Bronchial epithelial cell (primary cell): ENCODE data around the gene ZNF423. TPM values are rescaled to one million over a fixed set of nuclear protein-coding genes. Genes with fewer than 3 reads are reported as not detected.
"Not testable (repeated sequence)": the region's sequence is repeated elsewhere in the genome, so short reads cannot be mapped to it uniquely, and the experiment has no call there.

Experiments
- DNase-seq: peaks from one replicate; pipeline ENCODE4 v3.0.0-alpha.2; 2010; ENCODE audit warnings: low read depth
- FAIRE-seq: peaks from 2 replicates; lab custom pipeline; 2011; peaks lifted over from hg19 to GRCh38; lab: Jason Lieb, UNC
- H3K27me3 ChIP-seq: 2 replicates; pipeline ENCODE4 v1.5.1; 2011; ENCODE audit warnings: low read length; ENCODE audit not compliant: control insufficient read depth, insufficient read depth
- H3K36me3 ChIP-seq: 2 replicates; pipeline ENCODE4 v1.5.1; 2011; ENCODE audit warnings: low read length; ENCODE audit not compliant: control insufficient read depth, insufficient read depth
- H3K4me3 ChIP-seq: 2 replicates; pipeline ENCODE4 v1.5.1; 2011; ENCODE audit warnings: mild to moderate bottlenecking, low read depth, low read length, control low read depth
- total RNA-seq: library from RNA; depleted of rRNA; stranded (reverse); fragments of >200 nt; gene quantifications from 2 replicates; pipeline ENCODE4 v1.2.1, GENCODE V29; 2014
- TF ChIP-seq, protein P1 (sequence below): IDR thresholded peaks from 2 replicates; pipeline ENCODE4 v1.5.1; 2011; ENCODE audit warnings: mild to moderate bottlenecking, moderate library complexity, low read length, control low read depth, inconsistent platforms; ENCODE audit not compliant: insufficient read depth, severe bottlenecking

Gene ZNF423
- total RNA-seq, 1 donor from 2014 or later: under 0.01 TPM

DNA sequence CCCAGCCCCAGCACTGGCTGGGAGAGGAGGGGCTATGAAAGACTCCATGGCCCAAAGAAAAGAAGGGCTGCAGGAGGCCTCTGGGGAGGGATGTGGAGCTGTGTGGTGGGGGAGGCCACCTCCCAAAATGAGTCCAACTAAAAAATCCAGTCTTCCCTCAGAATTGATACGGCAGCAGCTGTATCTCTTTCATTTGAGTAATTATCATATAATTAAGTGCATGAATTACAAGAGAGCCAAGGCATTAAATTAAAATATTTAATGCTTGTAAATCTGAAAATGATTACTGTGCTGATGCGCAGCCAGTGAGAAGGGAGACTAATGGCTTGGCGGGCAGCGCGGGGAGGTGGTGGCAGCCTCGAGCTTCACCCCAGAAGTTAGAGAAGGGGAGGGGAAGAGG is 289.5 kb downstream of the ZNF423 start:
- TF ChIP-seq, protein P1, sequence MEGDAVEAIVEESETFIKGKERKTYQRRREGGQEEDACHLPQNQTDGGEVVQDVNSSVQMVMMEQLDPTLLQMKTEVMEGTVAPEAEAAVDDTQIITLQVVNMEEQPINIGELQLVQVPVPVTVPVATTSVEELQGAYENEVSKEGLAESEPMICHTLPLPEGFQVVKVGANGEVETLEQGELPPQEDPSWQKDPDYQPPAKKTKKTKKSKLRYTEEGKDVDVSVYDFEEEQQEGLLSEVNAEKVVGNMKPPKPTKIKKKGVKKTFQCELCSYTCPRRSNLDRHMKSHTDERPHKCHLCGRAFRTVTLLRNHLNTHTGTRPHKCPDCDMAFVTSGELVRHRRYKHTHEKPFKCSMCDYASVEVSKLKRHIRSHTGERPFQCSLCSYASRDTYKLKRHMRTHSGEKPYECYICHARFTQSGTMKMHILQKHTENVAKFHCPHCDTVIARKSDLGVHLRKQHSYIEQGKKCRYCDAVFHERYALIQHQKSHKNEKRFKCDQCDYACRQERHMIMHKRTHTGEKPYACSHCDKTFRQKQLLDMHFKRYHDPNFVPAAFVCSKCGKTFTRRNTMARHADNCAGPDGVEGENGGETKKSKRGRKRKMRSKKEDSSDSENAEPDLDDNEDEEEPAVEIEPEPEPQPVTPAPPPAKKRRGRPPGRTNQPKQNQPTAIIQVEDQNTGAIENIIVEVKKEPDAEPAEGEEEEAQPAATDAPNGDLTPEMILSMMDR: no peak
- H3K36me3 ChIP-seq: no peaks in the 10 kb centered on the region
- FAIRE-seq (no peak), DNase-seq (no peak)
- H3K4me3 ChIP-seq: no peak overlapping the region
- H3K27me3 ChIP-seq: no peaks in the 10 kb centered on the region

DNA sequence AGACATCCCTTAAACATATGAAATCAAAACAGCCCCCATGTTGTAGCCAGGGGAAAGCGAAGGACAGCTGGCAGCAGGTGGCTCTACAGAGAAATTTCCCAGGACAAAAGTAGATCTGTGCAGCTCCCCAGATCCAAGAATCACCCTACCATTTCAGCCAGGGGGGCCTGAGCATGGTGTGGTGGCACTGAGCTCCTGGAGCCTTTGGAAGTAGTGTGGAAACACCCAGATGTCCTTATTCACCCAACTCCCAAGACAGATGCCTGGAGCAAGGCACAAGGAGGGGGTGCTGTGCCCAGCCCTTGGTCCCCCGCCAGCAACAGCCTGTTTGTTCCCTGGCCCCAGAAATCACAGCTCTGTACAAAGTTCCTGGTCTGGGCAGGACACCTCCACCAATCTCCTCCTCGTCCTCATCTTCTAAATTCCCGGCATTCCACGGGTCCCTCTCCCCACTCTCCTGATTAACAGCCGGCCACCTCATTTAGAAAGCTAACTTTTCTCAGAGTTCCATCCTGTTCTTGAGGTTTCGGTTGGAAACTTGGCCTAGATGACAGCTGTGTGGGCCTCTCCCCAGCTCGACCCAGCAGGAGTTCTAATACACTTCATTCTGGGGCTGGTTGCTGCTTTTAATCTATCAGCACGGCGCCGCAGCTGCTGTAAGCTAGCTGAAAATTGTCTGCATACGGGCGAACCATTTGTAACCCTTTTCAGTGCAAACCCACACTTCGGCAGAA is 291.2 kb downstream of the ZNF423 start:
- Histone ChIP-seq H3K36me3 (no peaks in the 10 kb centered on the region), H3K27me3 (no peaks in the 10 kb centered on the region), H3K4me3 (no peak overlapping the region)
- FAIRE-seq (no peak), DNase-seq (no peak)
- TF ChIP-seq, protein P1: no peak

GRCh38 chr16:49563666-49564065 is 292.2 kb downstream of the ZNF423 start:
- FAIRE-seq: no peak
- Histone ChIP-seq H3K36me3 (no peaks in the 10 kb centered on the region), H3K4me3 (no peak overlapping the region), H3K27me3 (no peaks in the 10 kb centered on the region)
- DNase-seq: no peak
- TF ChIP-seq, protein P1: no peak

DNA sequence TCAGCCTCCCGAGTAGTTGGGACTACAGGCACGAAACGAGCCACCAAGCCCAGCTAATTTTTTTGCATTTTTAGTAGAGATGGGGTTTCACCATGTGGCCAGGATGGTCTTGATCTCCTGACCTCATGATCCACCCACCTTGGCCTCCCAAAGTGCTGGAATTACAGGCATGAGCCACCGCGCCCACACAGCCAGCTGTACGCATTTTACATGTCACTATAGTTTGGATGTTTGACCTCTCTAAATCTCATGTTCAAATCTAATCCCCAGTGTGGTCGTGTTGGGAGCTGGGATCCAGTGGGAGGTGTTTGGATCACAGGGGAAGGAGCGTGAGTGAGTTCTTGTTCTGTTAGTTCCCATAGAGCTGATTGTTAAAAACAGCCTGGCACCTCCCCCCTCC is 293.0 kb downstream of the ZNF423 start:
- FAIRE-seq, H3K27me3 ChIP-seq, H3K36me3 ChIP-seq, H3K4me3 ChIP-seq, DNase-seq: not testable (repeated sequence)

GRCh38 chr16:49562228-49562627 is 293.7 kb downstream of the ZNF423 start:
- Histone ChIP-seq H3K36me3 (no peaks in the 10 kb centered on the region), H3K27me3 (no peaks in the 10 kb centered on the region), H3K4me3 (no peak overlapping the region)
- FAIRE-seq (peak; percentile 66), DNase-seq (no peak)
- TF ChIP-seq, protein P1: no peak

DNA sequence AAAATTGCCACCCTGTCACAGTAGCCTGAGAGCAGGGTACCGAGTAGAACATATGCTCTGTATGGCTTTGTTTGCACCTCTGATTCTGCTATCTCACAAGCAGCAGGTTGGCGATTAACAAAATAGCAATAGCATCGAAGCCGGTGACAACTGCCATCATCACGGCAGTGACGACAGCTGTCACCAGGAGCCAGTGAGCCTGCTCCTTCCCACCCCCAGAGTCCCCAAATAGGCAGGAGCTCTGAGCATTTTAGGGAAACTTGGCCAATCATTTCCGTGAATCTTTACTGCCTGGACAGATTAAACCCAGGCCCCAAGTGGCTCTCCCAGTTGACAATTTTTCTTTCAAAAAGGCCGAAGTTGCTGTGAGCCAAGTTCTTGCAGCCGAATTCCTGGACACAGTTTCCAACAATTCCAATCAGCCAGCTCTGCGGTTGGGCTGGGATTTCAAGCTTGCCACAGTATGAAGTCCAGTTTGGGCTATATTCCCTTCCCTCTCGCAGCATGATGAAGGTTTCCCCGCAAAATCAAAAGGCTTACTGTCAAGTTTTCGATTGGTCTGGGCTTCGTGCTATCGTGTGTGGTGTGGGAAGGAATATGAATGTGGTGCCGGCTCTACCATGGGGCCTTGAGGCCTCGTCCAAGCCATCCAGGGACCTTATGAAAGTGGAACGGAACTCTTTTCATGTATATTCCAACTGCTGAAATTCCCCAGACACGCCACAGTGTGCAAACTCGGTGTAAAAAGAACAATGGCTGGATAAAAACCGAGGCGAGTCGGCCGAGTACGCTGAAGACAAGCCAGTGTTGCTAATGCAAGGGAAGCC is 295.7 kb downstream of the ZNF423 start:
- no peak for FAIRE-seq
- TF ChIP-seq, protein P1: no peak

More for the DNA sequence above, 295.7 kb downstream of the ZNF423 start:
- Histone ChIP-seq H3K36me3 (no peaks in the 10 kb centered on the region), H3K4me3 (no peak overlapping the region), H3K27me3 (no peaks in the 10 kb centered on the region)
- DNase-seq: no peak
